SK-N-SH (cell line): ENCODE results near the gene RYR3. TPM values are rescaled to one million over a fixed set of nuclear protein-coding genes. Genes with fewer than 3 reads are reported as not detected.

Source experiments
- CTCF ChIA-PET: fragments of 300-600, 350-600 bp; formaldehyde crosslinking; extraction: SDS; loops from one replicate; lab custom pipeline; 2021; lab: Yijun Ruan, JAX
- POLR2A ChIA-PET: fragments of 350-600 bp; sonication (Branson Sonifier 250); formaldehyde crosslinking; extraction: SDS; loops from one replicate; lab custom pipeline; 2020; ENCODE audit warnings: antibody characterized with exemption, inconsistent platforms; lab: Yijun Ruan, JAX
- DNase-seq: peaks from one replicate; pipeline ENCODE4 v3.0.0; 2012
- H2AFZ ChIP-seq: fragments of 200-600 bp; sonication (generic); 2 replicates; pipeline ENCODE4 v1.8.1; 2016; ENCODE audit warnings: antibody characterized with exemption, mild to moderate bottlenecking, low read depth
- H3F3A ChIP-seq: fragments of 200-600 bp; sonication (generic); replicated peaks from 2 replicates; pipeline ENCODE3; 2016; ENCODE audit warnings: antibody characterized with exemption, mild to moderate bottlenecking; ENCODE audit not compliant: insufficient read depth
- H3K27ac ChIP-seq, 2 experiments: fragments of 200-500 bp in 1 of 2; fragments of 200-600 bp in 1 of 2; sonication (Bioruptor generic) in 1 of 2; sonication (generic), shearing (Covaris generic) in 1 of 2; 2 replicates each; pipeline versions ENCODE4 v1.5.1 to v1.6.1; 2014 to 2016; ENCODE audit warnings: low read depth in 2 of 2, inconsistent platforms in 1 of 2, low read length in 1 of 2, mild to moderate bottlenecking in 1 of 2, mixed read lengths in 1 of 2
- H3K27me3 ChIP-seq: fragments of 200-600 bp; sonication (generic), shearing (Covaris generic); 2 replicates; pipeline ENCODE4 v1.6.1; 2016; ENCODE audit warnings: mixed run types; ENCODE audit not compliant: insufficient read depth
- H3K36me3 ChIP-seq, 2 experiments: fragments of 200-500 bp in 1 of 2; fragments of 200-600 bp in 1 of 2; sonication (Bioruptor generic) in 1 of 2; sonication (generic) in 1 of 2; replicated peaks in 1 of 2; 2 replicates each; pipeline versions ENCODE3 to v1.5.1; 2014 to 2016; ENCODE audit warnings: low read length in 1 of 2, mild to moderate bottlenecking in 1 of 2; ENCODE audit not compliant: insufficient read depth in 2 of 2, control insufficient read depth in 1 of 2
- H3K4me1 ChIP-seq, 2 experiments: fragments of 200-500 bp in 1 of 2; fragments of 200-600 bp in 1 of 2; sonication (Bioruptor generic) in 1 of 2; sonication (generic), shearing (Covaris generic) in 1 of 2; 2 replicates each; pipeline versions ENCODE4 v1.5.1 to v1.6.1; 2014 to 2016; ENCODE audit warnings: low read depth in 1 of 2, low read length in 1 of 2, mixed run types in 1 of 2; ENCODE audit not compliant: insufficient read depth in 2 of 2, control insufficient read depth in 1 of 2
- H3K4me2 ChIP-seq: fragments of 200-600 bp; sonication (generic), shearing (Covaris generic); 2 replicates; pipeline ENCODE4 v1.6.1; 2017; ENCODE audit warnings: mixed run types
- H3K4me3 ChIP-seq, 2 experiments: fragments of 200-500 bp in 1 of 2; fragments of 200-600 bp in 1 of 2; sonication (Bioruptor generic) in 1 of 2; sonication (generic), shearing (Covaris generic) in 1 of 2; 2 replicates each; pipeline versions ENCODE4 v1.5.1 to v1.8.1; 2014 to 2016; ENCODE audit warnings: low read depth in 2 of 2, inconsistent platforms in 1 of 2, low read length in 1 of 2, mild to moderate bottlenecking in 1 of 2, mixed read lengths in 1 of 2, moderate library complexity in 1 of 2
- H3K79me2 ChIP-seq: fragments of 200-600 bp; sonication (generic); 2 replicates; pipeline ENCODE4 v1.8.1; 2017; ENCODE audit warnings: mild to moderate bottlenecking; ENCODE audit not compliant: insufficient read depth
- H3K9ac ChIP-seq: fragments of 200-600 bp; sonication (generic); 2 replicates; pipeline ENCODE4 v1.6.1; 2017; ENCODE audit warnings: mixed run types
- H3K9me2 ChIP-seq: fragments of 200-600 bp; sonication (generic); 2 replicates; pipeline ENCODE4 v1.6.1; 2017; ENCODE audit warnings: mixed run types
- H3K9me3 ChIP-seq: fragments of 200-600 bp; sonication (generic); 2 replicates; pipeline ENCODE4 v1.6.1; 2017; ENCODE audit warnings: mixed run types, mild to moderate bottlenecking, moderate library complexity
- H4K20me1 ChIP-seq: fragments of 200-600 bp; sonication (generic); 2 replicates; pipeline ENCODE4 v1.6.1; 2017; ENCODE audit warnings: mild to moderate bottlenecking, mixed run types; ENCODE audit not compliant: insufficient read depth
- ELF1 ChIP-seq: IDR thresholded peaks from 2 replicates; pipeline ENCODE4 v1.4.0; 2012
- EZH2phosphoT487 ChIP-seq: fragments of 200-600 bp; sonication (generic); IDR thresholded peaks from 2 replicates; pipeline ENCODE4 v1.6.1; 2017; ENCODE audit warnings: low read depth, mixed run types, mild to moderate bottlenecking, antibody characterized with exemption, moderate library complexity, borderline replicate concordance
- FOSL2 ChIP-seq: IDR thresholded peaks from 2 replicates; pipeline ENCODE4 v1.4.0; 2012; ENCODE audit warnings: low read depth, mild to moderate bottlenecking, moderate library complexity, borderline replicate concordance
- FOXJ3 ChIP-seq: sonication (generic); formaldehyde crosslinking; IDR thresholded peaks from 2 replicates; pipeline ENCODE4 v1.5.1; 2020; ENCODE audit warnings: mild to moderate bottlenecking, missing genetic modification reagents
- GABPA ChIP-seq: IDR thresholded peaks from 2 replicates; pipeline ENCODE4 v1.4.0; 2012; ENCODE audit warnings: low read depth, mild to moderate bottlenecking
- GATA2 ChIP-seq: sonication (generic); formaldehyde crosslinking; IDR thresholded peaks from 2 replicates; pipeline ENCODE4 v1.5.0; 2020; ENCODE audit warnings: mild to moderate bottlenecking, missing genetic modification reagents
- JUND ChIP-seq: IDR thresholded peaks from 2 replicates; pipeline ENCODE4 v1.4.0; 2012
- MXI1 ChIP-seq: IDR thresholded peaks from 2 replicates; pipeline ENCODE4 v1.6.1; 2012; ENCODE audit warnings: mild to moderate bottlenecking, low read depth, low read length, improper control_type of control experiment
- NFIC ChIP-seq: IDR thresholded peaks from 2 replicates; pipeline ENCODE4 v1.4.0; 2012; ENCODE audit warnings: borderline replicate concordance
- POLR2AphosphoS5 ChIP-seq: IDR thresholded peaks from 2 replicates; pipeline ENCODE4 v1.6.1; 2012; ENCODE audit warnings: low read depth, low read length
- RAD21 ChIP-seq: IDR thresholded peaks from 2 replicates; pipeline ENCODE4 v1.6.1; 2012; ENCODE audit warnings: mild to moderate bottlenecking, low read length
- RCOR1 ChIP-seq: fragments of 150-350 bp; IDR thresholded peaks from 2 replicates; pipeline ENCODE4 v1.6.1; 2017; ENCODE audit warnings: antibody characterized with exemption, low read length
- SIN3A ChIP-seq: IDR thresholded peaks from 2 replicates; pipeline ENCODE4 v1.6.1; 2012; ENCODE audit warnings: low read depth, mild to moderate bottlenecking, low read length, moderate library complexity, borderline replicate concordance
- SMC3 ChIP-seq: IDR thresholded peaks from 2 replicates; pipeline ENCODE4 v1.6.1; 2012; ENCODE audit warnings: low read depth, low read length, improper control_type of control experiment
- TCF12 ChIP-seq: IDR thresholded peaks from 2 replicates; pipeline ENCODE4 v1.4.0; 2012
- YY1 ChIP-seq: IDR thresholded peaks from 2 replicates; pipeline ENCODE4 v1.4.0; 2012; ENCODE audit warnings: low read depth, mild to moderate bottlenecking
- ZBTB33 ChIP-seq: IDR thresholded peaks from 2 replicates; pipeline ENCODE4 v1.4.0; 2012; ENCODE audit warnings: low read depth, borderline replicate concordance
- WGBS: methylation state at CpG from one replicate; pipeline ENCODE4 v1.1.6; 2017; ENCODE audit warnings: low lambda C conversion rate; 5-methylcytosine and 5-hydroxymethylcytosine counted together
- polyA plus RNA-seq, 3 experiments: library from polyadenylated mRNA; depleted of rRNA; stranded (reverse); fragments of >200 nt; gene quantifications; 2 replicates each; pipeline ENCODE4 v1.2.3, GENCODE V29; 2012
- TF ChIP-seq, protein P1 (sequence below): IDR thresholded peaks from 2 replicates; pipeline ENCODE4 v1.4.0; 2012; ENCODE audit warnings: low read depth, borderline replicate concordance
- TF ChIP-seq, protein P2 (sequence below): fragments of 150-350 bp; IDR thresholded peaks from 2 replicates; pipeline ENCODE4 v1.6.1; 2016; ENCODE audit warnings: mild to moderate bottlenecking, low read depth, low read length
- TF ChIP-seq, protein P3 (sequence below): fragments of 150-350 bp; IDR thresholded peaks from 2 replicates; pipeline ENCODE4 v1.6.1; 2017; ENCODE audit warnings: antibody characterized with exemption, low read length, low read depth, borderline replicate concordance

Gene RYR3
- polyA plus RNA-seq, 1 of the 3 experiments (the other 2 are of a cell fraction), result 0.02 TPM

- H3F3A ChIP-seq, result no peaks in the 10 kb centered on the region
- no peak overlapping the region for H3K27ac ChIP-seq
- TF ChIP-seq JUND (no peak), MXI1 (no peak), ZBTB33 (no peak), YY1 (no peak), NFIC (no peak), RAD21 (no peak), FOSL2 (no peak), GABPA (no peak), ELF1 (no peak), FOXJ3 (CRISPR knock-in tag) (no peak), EZH2phosphoT487 (no peak), GATA2 (CRISPR knock-in tag) (no peak), POLR2AphosphoS5 (no peak), RCOR1 (no peak), TCF12 (no peak), SIN3A (no peak), SMC3 (no peak)
- TF ChIP-seq, protein P1, sequence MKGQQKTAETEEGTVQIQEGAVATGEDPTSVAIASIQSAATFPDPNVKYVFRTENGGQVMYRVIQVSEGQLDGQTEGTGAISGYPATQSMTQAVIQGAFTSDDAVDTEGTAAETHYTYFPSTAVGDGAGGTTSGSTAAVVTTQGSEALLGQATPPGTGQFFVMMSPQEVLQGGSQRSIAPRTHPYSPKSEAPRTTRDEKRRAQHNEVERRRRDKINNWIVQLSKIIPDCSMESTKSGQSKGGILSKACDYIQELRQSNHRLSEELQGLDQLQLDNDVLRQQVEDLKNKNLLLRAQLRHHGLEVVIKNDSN, result no peak
- TF ChIP-seq, protein P2, sequence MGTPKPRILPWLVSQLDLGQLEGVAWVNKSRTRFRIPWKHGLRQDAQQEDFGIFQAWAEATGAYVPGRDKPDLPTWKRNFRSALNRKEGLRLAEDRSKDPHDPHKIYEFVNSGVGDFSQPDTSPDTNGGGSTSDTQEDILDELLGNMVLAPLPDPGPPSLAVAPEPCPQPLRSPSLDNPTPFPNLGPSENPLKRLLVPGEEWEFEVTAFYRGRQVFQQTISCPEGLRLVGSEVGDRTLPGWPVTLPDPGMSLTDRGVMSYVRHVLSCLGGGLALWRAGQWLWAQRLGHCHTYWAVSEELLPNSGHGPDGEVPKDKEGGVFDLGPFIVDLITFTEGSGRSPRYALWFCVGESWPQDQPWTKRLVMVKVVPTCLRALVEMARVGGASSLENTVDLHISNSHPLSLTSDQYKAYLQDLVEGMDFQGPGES, result no peak
- TF ChIP-seq, protein P3, sequence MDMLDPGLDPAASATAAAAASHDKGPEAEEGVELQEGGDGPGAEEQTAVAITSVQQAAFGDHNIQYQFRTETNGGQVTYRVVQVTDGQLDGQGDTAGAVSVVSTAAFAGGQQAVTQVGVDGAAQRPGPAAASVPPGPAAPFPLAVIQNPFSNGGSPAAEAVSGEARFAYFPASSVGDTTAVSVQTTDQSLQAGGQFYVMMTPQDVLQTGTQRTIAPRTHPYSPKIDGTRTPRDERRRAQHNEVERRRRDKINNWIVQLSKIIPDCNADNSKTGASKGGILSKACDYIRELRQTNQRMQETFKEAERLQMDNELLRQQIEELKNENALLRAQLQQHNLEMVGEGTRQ, result no peak
- TF ChIP-seq, all 33 proteins: peak for 0
- Histone ChIP-seq H3K9ac (no peak overlapping the region), H3K79me2 (no peaks in the 10 kb centered on the region), H3K9me2 (no peaks in the 10 kb centered on the region), H3K9me3 (no peaks in the 10 kb centered on the region), H3K27me3 (no peaks in the 10 kb centered on the region; the same call in 1 of the 2 replicates), H3K4me2 (no peak overlapping the region), H4K20me1 (no peaks in the 10 kb centered on the region), H3K4me1 (no peaks in the 10 kb centered on the region), H2AFZ (no peak overlapping the region), H3K36me3 (no peaks in the 10 kb centered on the region), H3K4me3 (no peak overlapping the region)
- ChIA-PET CTCF (interaction anchor here (1.0 to 1.2 kb wide), 2 partner anchors 47 to 65 kb away, joined by 3 read pairs; no protein-coding TSS in a partner anchor), POLR2A (no interaction called here)
- WGBS, result 43% methylated on average over 6 of the region's 6 CpGs
- no peak for DNase-seq
Observed at GRCh38 chr15:33785366-33785765, 474.6 kb downstream of the RYR3 start.
